ENCODE data around the gene ADARB1.

The ADARB1 gene

GRCh38 chr21:45080232-45080631 lies 5.9 kb downstream of the ADARB1 start:
- no peaks in the 10 kb centered on the region for H3K36me3 ChIP-seq (ENCODE audit: insufficient read depth, low read length)
- H3K9me2 ChIP-seq (ENCODE audit: low read depth, low read length): no peaks in the 10 kb centered on the region
- no peaks in the 10 kb centered on the region for H3F3A ChIP-seq (ENCODE audit: insufficient read depth, low read length)
- TF ChIP-seq EZH2 (IDR thresholded peaks at IDR 0.05; ENCODE audit: borderline replicate concordance, low read length) (no peak), CTCF (IDR thresholded peaks at IDR 0.05; ENCODE audit: low read length) (no peak)
- no peak overlapping the region for H3K27ac ChIP-seq (ENCODE audit: low read depth, low read length, poor library complexity, severe bottlenecking)
- H3K4me2 ChIP-seq (ENCODE audit: low read length): no peak overlapping the region
- no peak overlapping the region for H2AFZ ChIP-seq (ENCODE audit: low read length)
- no peaks in the 10 kb centered on the region for H3K9me3 ChIP-seq (ENCODE audit: low read length)
- H3K9ac ChIP-seq (ENCODE audit: low read length): no peak overlapping the region
- no peaks in the 10 kb centered on the region for H3K79me2 ChIP-seq (ENCODE audit: insufficient read depth, low read length)
- no peak overlapping the region for H3K4me3 ChIP-seq (ENCODE audit: low read depth, low read length, poor library complexity, severe bottlenecking)
- H4K20me1 ChIP-seq (ENCODE audit: insufficient read depth, low read length): no peaks in the 10 kb centered on the region
- peaks cover 2% of the 10 kb centered on the region for H3K4me1 ChIP-seq (ENCODE audit: insufficient read depth, low read length, severe bottlenecking)
- peaks cover 22% of the 10 kb centered on the region; the same call in 1 of the 2 replicates for H3K27me3 ChIP-seq (ENCODE audit: insufficient read depth, low read length)

- Histone ChIP-seq H3K27me3 (ENCODE audit: insufficient read depth, low read length) (peaks cover 17% of the 10 kb centered on the region; the same call in 1 of the 2 replicates), H3K4me3 (ENCODE audit: low read depth, low read length, poor library complexity, severe bottlenecking) (no peak overlapping the region), H4K20me1 (ENCODE audit: insufficient read depth, low read length) (no peaks in the 10 kb centered on the region), H3K9me3 (ENCODE audit: low read length) (no peaks in the 10 kb centered on the region), H2AFZ (ENCODE audit: low read length) (no peak overlapping the region), H3F3A (ENCODE audit: insufficient read depth, low read length) (no peaks in the 10 kb centered on the region), H3K9me2 (ENCODE audit: low read depth, low read length) (no peaks in the 10 kb centered on the region), H3K4me1 (ENCODE audit: insufficient read depth, low read length, severe bottlenecking) (no peaks in the 10 kb centered on the region), H3K9ac (ENCODE audit: low read length) (no peak overlapping the region), H3K36me3 (ENCODE audit: insufficient read depth, low read length) (no peaks in the 10 kb centered on the region), H3K79me2 (ENCODE audit: insufficient read depth, low read length) (no peaks in the 10 kb centered on the region), H3K4me2 (ENCODE audit: low read length) (no peak overlapping the region), H3K27ac (ENCODE audit: low read depth, low read length, poor library complexity, severe bottlenecking) (no peak overlapping the region)
- no peak for TF ChIP-seq CTCF (IDR thresholded peaks at IDR 0.05; ENCODE audit: low read length)
- TF ChIP-seq EZH2 (IDR thresholded peaks at IDR 0.05; ENCODE audit: borderline replicate concordance, low read length): no peak
These were observed 6.4 kb downstream of the ADARB1 start for GRCh38 chr21:45080639-45081414.

GRCh38 chr21:45081636-45082035 lies 7.3 kb downstream of the ADARB1 start:
- H2AFZ ChIP-seq (ENCODE audit: low read length): no peak overlapping the region
- H3K9ac ChIP-seq (ENCODE audit: low read length): no peak overlapping the region
- H3K9me2 ChIP-seq (ENCODE audit: low read depth, low read length): no peaks in the 10 kb centered on the region
- H3K27ac ChIP-seq (ENCODE audit: low read depth, low read length, poor library complexity, severe bottlenecking): no peak overlapping the region
- H3K4me1 ChIP-seq (ENCODE audit: insufficient read depth, low read length, severe bottlenecking): no peaks in the 10 kb centered on the region
- H3F3A ChIP-seq (ENCODE audit: insufficient read depth, low read length): no peaks in the 10 kb centered on the region
- no peak overlapping the region for H3K4me2 ChIP-seq (ENCODE audit: low read length)
- H4K20me1 ChIP-seq (ENCODE audit: insufficient read depth, low read length): no peaks in the 10 kb centered on the region
- H3K79me2 ChIP-seq (ENCODE audit: insufficient read depth, low read length): no peaks in the 10 kb centered on the region
- H3K27me3 ChIP-seq (ENCODE audit: insufficient read depth, low read length): peaks cover 13% of the 10 kb centered on the region; the same call in 1 of the 2 replicates
- no peaks in the 10 kb centered on the region for H3K36me3 ChIP-seq (ENCODE audit: insufficient read depth, low read length)
- no peak overlapping the region for H3K4me3 ChIP-seq (ENCODE audit: low read depth, low read length, poor library complexity, severe bottlenecking)
- no peaks in the 10 kb centered on the region for H3K9me3 ChIP-seq (ENCODE audit: low read length)
- no peak for TF ChIP-seq EZH2 (IDR thresholded peaks at IDR 0.05; ENCODE audit: borderline replicate concordance, low read length)
- no peak for TF ChIP-seq CTCF (IDR thresholded peaks at IDR 0.05; ENCODE audit: low read length)

Measured in OCI-LY1 (cell line).